ENCODE measurements around the gene SINHCAF.

DNA sequence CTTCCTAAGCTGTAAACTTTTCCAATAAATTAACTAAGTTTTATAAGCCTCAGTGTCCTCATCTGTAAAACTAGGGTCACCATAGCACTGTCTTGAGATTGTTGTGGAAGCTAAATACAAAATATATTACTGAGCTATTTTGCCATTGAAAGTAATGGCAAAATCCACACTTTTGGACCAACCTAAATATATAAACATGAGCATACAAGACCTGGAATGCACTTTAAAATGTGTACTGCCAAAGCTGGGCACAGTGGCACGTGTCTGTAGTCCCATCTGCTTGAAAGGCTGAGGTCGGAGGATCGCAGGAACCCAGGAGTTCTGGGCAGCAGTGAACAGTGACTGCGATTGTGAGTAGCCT lies 29.8 kb upstream of the SINHCAF start:
- TF ChIP-seq, protein P1, sequence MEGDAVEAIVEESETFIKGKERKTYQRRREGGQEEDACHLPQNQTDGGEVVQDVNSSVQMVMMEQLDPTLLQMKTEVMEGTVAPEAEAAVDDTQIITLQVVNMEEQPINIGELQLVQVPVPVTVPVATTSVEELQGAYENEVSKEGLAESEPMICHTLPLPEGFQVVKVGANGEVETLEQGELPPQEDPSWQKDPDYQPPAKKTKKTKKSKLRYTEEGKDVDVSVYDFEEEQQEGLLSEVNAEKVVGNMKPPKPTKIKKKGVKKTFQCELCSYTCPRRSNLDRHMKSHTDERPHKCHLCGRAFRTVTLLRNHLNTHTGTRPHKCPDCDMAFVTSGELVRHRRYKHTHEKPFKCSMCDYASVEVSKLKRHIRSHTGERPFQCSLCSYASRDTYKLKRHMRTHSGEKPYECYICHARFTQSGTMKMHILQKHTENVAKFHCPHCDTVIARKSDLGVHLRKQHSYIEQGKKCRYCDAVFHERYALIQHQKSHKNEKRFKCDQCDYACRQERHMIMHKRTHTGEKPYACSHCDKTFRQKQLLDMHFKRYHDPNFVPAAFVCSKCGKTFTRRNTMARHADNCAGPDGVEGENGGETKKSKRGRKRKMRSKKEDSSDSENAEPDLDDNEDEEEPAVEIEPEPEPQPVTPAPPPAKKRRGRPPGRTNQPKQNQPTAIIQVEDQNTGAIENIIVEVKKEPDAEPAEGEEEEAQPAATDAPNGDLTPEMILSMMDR (IDR thresholded peaks at IDR 0.05; ENCODE audit: low read depth, low read length, missing input control) = no peak
- TF ChIP-seq, protein P2, sequence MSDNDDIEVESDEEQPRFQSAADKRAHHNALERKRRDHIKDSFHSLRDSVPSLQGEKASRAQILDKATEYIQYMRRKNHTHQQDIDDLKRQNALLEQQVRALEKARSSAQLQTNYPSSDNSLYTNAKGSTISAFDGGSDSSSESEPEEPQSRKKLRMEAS (IDR thresholded peaks at IDR 0.05) = no peak
- TF ChIP-seq SP1 (IDR thresholded peaks at IDR 0.05) = no peak
- no peak for TF ChIP-seq RAD21 (IDR thresholded peaks at IDR 0.05)
- TF ChIP-seq, protein P3, sequence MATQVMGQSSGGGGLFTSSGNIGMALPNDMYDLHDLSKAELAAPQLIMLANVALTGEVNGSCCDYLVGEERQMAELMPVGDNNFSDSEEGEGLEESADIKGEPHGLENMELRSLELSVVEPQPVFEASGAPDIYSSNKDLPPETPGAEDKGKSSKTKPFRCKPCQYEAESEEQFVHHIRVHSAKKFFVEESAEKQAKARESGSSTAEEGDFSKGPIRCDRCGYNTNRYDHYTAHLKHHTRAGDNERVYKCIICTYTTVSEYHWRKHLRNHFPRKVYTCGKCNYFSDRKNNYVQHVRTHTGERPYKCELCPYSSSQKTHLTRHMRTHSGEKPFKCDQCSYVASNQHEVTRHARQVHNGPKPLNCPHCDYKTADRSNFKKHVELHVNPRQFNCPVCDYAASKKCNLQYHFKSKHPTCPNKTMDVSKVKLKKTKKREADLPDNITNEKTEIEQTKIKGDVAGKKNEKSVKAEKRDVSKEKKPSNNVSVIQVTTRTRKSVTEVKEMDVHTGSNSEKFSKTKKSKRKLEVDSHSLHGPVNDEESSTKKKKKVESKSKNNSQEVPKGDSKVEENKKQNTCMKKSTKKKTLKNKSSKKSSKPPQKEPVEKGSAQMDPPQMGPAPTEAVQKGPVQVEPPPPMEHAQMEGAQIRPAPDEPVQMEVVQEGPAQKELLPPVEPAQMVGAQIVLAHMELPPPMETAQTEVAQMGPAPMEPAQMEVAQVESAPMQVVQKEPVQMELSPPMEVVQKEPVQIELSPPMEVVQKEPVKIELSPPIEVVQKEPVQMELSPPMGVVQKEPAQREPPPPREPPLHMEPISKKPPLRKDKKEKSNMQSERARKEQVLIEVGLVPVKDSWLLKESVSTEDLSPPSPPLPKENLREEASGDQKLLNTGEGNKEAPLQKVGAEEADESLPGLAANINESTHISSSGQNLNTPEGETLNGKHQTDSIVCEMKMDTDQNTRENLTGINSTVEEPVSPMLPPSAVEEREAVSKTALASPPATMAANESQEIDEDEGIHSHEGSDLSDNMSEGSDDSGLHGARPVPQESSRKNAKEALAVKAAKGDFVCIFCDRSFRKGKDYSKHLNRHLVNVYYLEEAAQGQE (IDR thresholded peaks at IDR 0.05) = no peak
- no peak for TF ChIP-seq GABPA (IDR thresholded peaks at IDR 0.05 in 1 of 2, conservative IDR thresholded peaks at IDR 0.05 in 1 of 2)
- no peak for TF ChIP-seq TAF1 (conservative IDR thresholded peaks at IDR 0.05)

Data from liver (tissue), 3 donors.